GM21381 (cell line): ENCODE data around the gene LSP1.

Experiments used
- ATAC-seq: cut with Tn5 transposase; IDR thresholded peaks from one replicate; pipeline ENCODE4 v1.9.1; 2021; ENCODE audit warnings: mild to moderate bottlenecking, moderate library complexity; ENCODE audit not compliant: unreplicated experiment

Gene LSP1

DNA sequence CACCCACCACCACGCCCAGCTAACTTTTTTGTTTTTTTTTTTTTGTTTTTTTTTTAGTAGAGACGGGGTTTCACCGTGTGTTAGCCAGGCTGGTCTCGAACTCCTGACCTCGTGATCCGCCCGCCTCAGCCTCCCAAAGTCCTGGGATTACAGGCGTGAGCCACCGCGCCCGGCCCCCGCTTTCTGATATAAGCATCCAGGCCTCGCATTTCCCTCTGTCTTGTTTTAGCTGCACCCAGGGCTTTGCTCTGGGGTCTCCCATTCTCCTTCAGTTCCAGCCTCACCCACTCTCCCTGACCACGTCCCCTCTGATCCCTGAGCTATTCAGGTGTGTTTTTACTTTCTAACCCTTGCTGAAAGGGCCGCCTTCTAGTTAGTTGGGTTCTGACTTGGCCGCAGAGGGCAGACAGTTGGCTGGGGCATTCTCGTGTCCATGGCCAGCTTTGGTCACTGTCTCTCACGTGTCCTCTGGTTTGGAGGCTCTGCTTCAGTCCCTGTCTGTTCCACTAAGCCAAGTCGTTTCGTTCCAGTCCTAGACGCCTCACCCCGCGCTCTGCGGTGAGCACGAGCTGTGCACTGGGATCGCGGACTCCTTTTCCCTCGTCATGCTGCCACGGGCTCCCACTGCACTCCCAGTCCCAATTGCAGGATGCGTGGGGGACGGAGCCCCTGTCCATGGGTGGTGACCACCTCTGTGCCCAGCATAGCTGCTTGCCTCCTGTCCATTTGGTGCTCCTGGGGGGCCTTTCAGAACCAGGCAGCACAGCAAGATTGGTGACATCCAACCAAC lies 60.6 kb downstream of the LSP1 start:
- no peak for ATAC-seq

DNA sequence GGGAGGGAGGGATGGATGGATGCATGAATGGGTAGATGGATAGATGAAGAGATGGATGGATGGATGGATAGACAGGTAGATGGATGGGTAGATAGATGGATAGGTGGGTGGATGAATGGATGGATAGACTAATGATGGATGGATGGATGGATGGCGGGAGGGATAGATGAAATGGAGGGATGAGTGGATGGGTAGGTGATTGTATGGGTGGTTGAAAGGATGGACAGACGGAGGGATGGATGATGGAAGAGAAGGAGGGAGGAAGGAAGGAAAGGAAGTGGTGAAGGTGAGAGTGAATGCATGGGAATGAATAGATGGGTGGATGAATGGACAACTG lies 62.9 kb downstream of the LSP1 start:
- no peak for ATAC-seq

DNA sequence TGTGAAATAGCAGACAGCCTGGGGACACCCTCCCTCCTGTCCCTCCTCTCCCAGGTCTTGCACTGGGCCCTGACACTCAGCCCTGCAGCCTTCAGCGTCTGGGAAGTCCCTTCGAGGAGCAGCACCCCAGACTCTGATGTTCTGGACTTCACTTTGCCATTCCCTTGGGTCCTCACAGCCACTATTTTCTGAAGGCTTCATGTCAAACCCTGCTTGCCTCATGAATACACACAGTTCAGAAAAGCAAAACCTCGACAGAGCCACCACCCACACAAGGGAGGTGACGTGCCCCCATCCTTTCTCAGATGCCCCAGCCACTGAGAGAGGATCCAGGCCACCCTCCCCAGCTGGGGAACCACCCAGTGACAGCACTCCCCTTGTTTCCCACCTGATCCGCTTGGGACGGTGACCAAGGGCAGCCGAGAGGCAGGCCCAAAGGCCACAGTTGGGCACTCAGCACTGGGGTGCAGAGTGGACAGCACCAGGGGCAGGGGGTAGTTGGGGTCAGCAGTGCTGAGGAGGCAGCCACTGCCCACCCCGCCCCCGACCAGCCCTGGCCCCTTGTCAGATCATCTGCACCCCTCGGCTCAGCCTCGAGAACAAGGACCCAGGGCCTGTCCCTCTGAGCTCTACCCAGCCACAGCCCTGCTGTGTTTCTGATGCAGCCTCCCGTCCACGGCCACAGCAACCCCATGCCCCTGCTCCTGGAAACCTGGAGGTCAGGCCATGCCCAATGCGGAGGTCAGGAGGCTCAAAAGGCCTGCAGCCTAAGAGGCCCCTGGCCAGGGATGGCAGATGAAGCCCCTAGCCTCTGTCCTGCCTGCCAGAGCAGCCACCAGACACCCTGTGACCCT lies 63.5 kb downstream of the LSP1 start:
- ATAC-seq = no peak

DNA sequence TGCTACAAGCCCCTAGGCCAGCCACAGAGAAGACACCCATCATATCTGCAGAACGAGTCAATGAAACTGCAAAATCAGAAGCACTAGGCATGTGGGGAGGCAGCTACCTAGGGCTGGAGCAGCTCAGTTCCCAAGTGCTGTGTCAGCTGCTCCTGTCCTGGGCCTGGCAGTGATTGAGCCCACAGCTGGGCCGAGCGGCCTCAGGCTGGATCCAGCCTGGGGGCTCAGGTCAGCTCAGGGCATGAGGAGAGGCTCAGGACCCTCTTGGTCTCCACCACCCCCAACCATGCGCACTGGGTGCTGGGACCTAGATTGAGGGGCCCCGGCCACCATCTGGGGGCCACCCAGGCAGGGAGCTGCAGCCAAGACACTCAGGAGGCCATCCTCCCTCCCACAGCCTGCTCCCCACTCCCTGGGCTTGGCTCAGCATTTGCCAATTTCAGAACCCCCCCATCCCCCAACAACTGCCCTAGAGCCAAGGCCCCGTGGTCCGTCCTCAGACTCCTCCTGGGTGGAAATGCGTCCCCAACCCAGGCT lies 64.2 kb downstream of the LSP1 start:
- no peak for ATAC-seq

DNA sequence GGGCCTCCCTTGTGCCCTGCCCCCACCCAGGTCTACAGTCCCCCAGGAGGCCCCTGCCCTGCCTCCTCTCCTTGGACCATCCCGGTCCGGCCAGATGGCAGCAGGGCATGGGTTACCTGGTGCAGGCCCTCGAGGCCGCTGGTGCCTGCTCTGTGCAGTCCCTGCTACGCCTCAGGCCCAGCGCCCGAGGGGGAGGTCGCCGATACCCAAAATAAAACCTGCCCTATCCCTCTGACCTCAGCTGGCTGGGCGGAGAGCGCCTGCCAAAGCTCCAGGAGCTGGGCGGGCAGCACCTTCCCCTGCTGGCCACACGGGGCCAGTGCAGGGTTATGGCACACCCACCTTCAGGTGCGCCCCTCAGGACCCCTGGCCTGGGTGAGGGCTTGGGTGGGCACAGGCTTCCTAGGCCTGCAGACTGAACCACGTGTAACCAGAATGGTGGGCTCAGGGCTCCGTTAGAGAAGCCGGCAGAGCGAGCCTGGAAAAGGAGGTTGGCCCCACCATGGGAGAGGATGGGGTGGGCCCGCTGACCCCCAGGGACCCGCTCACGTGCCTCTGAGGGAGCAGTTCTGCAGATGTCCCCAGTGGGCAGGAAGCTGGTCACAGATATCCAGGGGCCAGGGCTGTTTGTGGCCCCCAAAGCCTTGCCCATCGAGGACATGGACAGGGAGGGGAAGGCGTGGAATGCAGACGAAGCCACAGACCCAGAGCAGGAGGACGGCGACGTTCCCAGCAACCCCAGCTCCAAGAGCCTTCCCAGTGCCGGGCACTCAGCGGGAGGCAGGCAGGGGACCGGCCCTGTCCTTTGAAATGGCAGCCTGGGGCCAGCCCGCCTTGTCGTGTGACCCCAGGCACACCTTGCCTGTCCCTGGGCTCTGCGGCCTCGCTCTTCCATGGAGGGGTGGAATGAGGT lies 64.9 kb downstream of the LSP1 start:
- no peak for ATAC-seq

DNA sequence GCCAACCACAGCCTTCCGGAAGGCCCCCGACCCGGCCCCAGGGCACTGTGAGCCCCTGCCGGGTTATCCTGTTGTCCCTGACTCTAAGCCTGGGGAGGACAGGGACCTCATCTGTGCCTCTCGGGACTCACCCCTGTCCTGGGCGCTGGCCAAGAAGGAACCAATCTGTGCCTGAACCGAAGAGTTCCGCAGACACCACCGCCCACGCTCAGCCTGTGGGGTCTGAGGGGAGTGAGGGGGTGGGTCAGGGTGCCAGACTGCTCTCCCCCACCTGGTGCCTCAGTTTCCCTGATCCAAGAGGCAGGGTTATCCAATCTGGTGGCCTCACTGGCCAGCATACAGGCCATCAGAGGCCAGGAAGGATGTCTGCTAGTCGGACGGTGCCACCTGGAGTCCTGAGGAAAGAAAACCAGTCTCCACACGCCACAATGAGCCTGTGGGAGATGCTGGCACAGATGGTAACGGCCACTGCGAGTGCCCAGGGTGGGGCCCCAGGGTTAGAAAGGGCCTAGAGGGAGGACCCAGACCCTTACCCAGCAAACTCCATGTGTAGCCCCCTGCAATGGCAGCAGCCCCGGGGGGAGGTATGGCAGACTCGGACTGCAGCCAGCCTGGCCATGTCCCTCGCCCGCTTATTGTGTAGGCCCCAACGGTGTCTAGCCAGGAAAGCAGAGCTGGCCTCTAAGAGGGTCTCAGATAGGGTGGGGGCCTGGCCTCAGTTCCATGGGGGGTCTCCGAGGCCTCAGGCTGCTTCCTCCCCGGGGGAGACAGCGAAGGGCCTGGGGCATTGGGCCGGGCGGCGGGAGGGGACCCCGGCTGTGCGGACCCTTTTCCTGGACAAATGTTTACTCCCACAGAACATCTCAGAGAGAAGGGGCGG lies 65.8 kb downstream of the LSP1 start:
- ATAC-seq = no peak

DNA sequence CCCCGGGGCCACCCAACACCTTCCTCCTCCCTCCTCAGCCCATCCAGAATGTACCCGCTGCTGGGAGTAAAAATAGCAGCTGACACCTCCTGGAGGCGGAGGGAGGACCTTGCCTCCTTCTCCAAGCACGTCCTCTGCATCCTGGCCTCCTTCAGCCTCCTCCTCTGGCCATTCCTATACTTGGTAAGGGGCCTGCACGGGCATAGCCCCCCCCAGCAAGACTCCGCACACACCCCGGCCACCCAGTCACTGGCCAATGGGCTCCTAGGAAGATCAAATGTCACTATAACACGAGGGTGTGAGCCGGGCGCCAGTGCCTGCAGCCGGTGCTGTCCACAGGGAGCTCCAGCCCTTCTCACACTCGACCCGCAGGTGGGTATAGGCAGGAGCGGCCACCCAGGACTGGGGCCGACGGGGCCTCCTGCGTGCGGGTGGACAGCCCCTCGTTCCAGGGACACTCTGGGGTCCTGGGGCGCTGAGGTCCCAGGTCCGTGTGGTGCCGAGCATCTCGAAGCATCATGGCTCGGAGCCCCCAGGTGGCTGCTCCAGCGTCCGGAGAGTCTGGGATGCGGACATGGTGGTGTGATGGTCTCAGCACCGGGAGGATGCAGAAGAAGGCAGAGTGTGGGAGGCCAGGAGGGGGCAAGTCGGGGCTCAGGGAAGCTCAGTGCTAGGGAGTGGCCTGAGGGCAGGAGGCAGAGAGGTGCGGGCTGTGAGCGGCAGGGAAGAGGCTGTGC lies 66.7 kb downstream of the LSP1 start, which contains the start of gene TNNT3:
TNNT3 (plus strand) TSS at position 313 of the 737 bp plus-strand sequence. CDS start 3,172 bp downstream, outside the sequence.
- ATAC-seq = no peak

DNA sequence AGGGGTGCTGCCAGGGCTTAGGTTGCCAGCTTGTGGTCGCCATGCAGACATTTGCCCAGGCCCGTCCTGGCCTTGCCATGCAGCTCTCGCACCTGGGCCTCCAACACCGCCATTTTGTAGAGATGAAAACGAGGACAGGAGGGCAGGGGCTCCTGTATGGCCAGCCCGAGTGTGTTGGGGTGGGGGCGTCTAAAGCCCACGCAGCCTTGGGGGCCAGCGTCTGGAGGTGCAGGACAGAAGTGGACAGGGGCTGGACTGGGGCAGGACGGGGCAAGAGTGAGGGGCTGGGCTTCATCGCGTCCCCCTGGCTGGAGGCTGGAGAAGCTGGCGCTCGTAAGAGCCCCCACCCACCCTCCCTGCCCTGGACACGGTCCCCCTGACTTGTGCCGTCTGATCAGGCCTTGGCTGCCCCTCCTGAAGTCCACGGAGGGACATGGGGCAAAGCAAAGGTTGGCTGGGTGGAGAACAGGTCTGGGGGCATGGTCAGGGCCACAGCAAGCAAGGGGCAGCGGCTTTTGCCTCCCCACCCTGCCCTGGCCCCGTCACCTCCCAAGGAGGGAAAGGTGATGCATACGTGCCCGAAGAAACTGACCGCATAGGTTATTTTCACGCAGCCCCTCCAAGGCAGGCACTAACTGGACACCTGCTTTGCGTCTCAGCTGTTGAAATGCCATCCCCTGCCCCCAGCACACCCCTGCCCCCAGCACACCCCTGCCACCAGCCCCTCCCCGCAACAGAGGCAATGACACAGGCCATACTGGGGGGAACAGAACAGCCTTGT lies 67.4 kb downstream of the LSP1 start:
- no peak for ATAC-seq

DNA sequence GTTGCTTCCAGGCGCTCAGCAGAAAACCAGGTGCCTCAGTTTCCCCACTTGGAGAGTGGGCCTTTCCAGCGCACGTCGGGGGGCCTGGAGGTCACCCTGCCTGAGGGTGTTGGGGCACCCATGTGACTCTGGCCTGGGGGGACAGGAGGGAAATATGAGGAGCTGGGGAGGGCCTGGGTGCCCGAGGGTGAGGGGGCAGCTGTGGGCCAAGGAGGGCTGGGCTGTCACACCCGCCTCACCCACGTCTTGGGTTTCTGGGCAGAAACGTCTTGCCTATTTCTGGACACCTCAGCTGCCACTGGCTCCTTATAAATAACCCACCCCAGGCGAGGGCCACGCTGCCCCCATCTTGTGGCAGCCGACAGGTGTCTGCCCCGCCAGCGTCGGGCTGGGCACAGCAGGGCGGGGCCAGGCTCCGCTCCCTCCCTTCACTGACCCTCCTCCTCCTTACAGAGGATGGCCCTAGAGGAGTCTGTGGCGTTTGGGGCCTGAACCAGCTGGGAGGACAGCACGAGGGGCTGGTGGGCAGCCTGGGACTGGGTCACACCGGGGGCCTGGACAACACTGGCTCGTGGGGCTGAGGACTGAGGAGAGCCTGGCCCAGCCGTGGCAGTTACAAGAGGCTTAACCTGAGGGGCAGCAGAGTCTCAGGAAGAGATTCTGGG lies 68.2 kb downstream of the LSP1 start:
- ATAC-seq = no peak

DNA sequence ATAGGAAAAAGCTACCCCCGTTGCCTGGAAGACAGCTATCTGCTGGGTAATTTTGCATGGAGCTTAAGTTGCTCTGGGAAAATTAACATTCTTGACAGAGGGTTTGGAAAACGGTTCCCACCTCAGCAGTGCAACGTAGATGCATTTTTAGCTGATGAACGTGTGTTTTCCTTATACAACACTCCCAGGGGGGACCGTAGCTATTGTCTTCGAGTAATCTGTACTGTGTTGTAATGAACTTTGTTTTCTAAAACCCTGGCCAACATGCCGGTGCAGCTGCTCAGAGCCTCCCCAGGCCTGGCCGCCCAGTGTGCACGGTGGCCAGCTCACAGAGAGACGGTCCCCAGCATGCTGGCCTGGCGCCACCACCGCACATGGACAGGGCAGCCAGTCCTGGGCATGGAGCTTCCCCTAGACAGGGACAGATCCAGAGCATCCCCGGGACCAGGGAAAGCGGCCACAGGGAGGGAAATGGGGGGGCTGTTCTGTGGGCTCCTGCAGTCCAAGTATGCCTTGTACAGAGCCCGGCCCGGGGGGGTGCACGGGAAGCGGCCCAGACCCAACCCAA lies 68.8 kb downstream of the LSP1 start:
- ATAC-seq = no peak

DNA sequence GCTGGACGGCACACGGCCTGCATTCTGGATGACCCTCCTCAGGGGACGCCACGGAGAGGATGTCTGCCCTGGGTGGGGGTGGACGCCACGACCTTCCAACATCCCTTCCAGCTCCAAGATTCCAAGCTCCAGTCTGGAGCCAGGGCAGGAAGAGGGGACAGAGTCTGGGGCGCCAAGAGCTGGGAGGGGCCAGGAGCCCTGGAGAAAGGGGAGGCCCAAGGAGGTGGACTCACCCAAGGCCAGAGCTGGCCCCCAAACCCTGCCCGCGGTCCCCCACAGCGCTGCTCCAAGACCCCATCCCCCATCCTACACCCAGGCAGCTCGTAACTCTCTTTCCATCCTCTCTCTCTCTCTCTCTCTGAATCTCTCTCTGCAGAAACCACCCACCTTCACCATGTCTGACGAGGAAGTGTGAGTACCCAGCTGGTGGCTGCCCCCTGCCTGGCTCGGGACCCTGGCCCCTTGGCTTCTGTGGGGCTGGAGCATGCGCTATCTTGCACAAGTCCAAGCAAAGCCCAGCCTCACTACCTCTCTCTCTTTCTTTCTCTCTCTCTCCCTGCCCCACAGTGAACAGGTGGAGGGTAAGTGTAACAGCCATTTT lies 69.7 kb downstream of the LSP1 start:
- ATAC-seq = no peak

DNA sequence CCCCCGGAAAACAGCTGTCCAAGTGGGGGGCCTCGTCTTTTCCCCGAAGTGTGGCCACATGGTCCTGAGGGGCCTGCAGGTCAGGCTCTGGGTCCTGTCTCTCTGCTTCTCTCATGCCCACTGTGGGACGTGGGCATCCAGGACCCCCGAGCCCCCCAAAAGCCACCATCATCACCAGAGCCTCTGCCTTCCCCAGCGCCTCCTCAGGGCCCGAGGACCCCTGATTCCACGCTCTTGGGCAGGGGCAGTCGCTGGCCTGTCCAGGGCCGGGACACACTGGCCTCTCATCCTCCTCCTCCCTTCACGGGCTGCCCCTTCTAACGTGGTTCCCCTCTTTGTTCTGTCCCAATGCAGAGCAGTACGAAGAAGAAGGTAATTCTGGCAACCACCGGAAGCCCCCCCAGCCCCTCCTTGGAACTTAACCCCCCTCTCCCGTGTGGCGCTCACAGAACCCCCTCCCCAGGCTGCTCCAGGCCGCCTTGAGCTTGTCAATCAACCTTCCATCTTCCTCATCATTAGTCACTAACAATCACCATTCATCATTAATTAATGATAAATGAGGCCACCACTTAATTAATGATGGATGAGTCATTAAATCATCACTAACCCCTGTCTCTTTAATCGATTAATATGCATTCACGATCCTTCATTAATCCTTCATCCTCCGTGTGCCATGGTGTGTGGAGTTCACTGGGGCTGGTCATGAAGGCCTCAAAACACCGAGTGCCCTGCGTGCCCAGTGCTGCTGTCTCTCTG lies 70.5 kb downstream of the LSP1 start:
- no peak for ATAC-seq

DNA sequence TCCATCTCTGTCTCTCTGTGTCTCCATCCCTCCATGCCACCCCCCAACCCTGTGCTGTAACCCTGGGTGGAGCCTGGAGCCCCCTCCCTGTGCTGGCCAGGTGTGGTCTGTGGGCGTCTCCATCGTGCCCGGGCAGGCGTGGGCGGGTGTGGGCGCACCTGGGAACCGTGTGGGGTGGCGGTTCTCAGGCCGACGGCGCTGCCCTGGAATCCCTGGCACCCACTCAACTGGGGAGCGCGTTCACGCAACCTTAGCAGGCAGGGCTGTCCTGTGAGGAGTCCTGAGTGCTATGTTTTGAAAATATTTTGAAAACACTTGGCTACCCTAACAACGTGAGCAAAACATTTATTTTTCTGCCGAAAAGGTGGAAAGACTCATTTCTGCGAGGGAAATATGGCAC lies 71.3 kb downstream of the LSP1 start:
- no peak for ATAC-seq

DNA sequence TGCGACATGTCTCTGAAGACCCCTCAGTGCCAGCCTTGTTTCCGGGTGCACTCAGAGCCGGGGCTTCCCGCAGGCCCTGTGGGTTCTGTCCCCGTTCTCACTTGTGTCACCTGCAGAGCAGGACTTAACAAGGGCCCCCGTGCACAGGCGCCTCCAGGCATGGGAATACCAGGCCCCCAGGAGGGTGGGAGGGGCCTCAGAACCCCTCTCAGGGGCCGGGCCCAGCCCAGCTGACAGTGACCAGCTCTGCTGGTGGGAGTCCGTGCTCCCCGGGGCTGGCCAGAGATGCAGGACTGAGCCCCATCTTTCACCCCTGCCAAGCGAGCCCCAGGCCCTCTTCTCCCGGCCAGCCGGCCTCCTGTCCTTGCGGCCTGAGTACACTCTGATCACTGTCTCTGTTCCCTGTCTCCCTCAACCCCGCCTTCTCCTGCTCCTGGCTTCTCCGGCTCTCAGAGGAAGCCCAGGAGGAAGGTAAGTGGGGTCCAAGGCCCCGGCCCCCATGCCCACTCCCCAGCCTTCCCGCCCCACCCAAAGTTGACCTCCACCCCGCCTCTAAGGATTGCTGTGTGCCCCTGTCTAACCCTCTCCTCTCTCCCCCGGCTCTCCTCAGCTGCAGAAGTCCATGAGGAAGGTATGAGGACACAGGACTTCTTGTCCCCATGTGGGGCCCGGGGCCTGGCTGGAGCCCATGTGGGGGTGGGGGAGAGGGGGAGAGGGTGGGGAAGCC lies 71.9 kb downstream of the LSP1 start:
- no peak for ATAC-seq

DNA sequence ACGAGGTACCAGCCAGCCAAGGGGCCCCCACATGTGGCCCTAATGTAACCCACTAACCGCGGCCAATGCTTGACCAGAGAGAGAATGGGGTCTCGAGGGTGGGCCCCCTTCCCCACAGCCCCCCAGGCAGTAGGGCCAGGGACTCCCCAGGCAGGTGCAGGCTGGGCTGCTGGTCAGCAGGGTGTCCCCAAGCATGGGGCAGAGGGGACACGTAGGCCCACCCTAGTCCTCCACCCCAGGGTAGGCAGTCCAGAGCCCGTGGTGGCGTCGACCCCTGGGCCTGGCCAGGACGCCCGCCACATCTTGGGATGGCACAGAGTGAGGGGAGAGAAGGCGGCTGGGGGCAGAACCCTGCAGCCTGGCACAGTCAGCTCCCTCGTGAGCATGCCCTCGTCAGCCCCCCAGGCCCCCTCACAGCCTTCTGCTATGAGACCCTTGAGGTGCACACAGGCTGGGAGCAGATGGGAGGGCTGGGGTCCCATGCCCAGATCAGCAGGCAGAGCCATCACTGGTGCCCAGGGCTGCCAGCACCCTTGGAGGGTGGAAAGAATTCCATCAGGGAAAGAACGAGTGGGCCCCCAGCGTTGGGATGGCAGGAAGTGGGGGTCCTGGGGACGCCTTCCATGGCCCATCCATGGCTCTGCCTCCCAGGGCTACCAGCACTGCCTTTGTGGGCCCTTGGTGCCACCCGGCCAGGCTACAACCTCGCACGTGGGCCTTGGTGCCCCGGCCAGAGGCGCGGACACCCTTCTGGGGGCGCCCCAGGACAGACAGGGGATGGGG lies 72.7 kb downstream of the LSP1 start:
- no peak for ATAC-seq
